Sigmoid colon (tissue), 7 donors: ENCODE data around the gene PDGFA. TPM values are rescaled to one million over a fixed set of nuclear protein-coding genes. Genes with fewer than 3 reads are reported as not detected.

Experiments
- DNase-seq: peaks from one replicate; pipeline ENCODE4 v3.0.0-alpha.2; 2019
- H3K27ac ChIP-seq, 4 donors: fragments of 200-600 bp; sonication (generic); one replicate each; pipeline ENCODE4 v1.5.1; 2016 to 2019; ENCODE audit warnings: mild to moderate bottlenecking in 1 of 4
- H3K27me3 ChIP-seq, 3 donors: fragments of 200-600 bp; sonication (generic); one replicate each; pipeline ENCODE4 v1.5.1; 2019; ENCODE audit warnings: mild to moderate bottlenecking in 1 of 3
- H3K36me3 ChIP-seq, 4 donors: fragments of 200-600 bp; sonication (generic); one replicate each; pipeline ENCODE4 v1.5.1; 2016 to 2019
- H3K4me1 ChIP-seq, 4 donors: fragments of 200-600 bp; sonication (generic); one replicate each; pipeline ENCODE4 v1.5.1; 2017 to 2019
- H3K4me3 ChIP-seq, 4 donors: fragments of 200-600 bp; sonication (generic); one replicate each; pipeline ENCODE4 v1.5.1; 2017 to 2019; ENCODE audit warnings: mild to moderate bottlenecking in 2 of 4, moderate library complexity in 1 of 4
- H3K9me3 ChIP-seq, 4 donors: fragments of 200-600 bp in 3 of 4; sonication (generic) in 3 of 4; one replicate each; pipeline versions ENCODE4 v1.5.1 to v1.6.1; 2013 to 2019
- EP300 ChIP-seq, 4 donors: sonication (generic); formaldehyde crosslinking; IDR thresholded peaks; one replicate each; pipeline ENCODE4 v1.6.1; 2017; ENCODE audit warnings: antibody characterized with exemption in 4 of 4
- POLR2A ChIP-seq, 2 donors: fragments of 450-650 bp; IDR thresholded peaks; one replicate each; pipeline ENCODE4 v1.6.1; 2016; ENCODE audit warnings: antibody characterized with exemption in 2 of 2, mild to moderate bottlenecking in 2 of 2, moderate library complexity in 2 of 2
- POLR2AphosphoS5 ChIP-seq, 4 donors: sonication (generic); formaldehyde crosslinking; IDR thresholded peaks; one replicate each; pipeline ENCODE4 v1.6.1; 2017; ENCODE audit warnings: antibody characterized with exemption in 4 of 4
- WGBS, 2 donors: extraction: QIAGEN DNeasy Blood & Tissue Kit; methylation state at CpG; one replicate each; pipeline ENCODE4 v1.1.7; 2013; 5-methylcytosine and 5-hydroxymethylcytosine counted together
- intact Hi-C: fragments of 100-400 bp; cut with DNase I; formaldehyde crosslinking; loops from one replicate; pipeline ENCODE4 v1.15.1; 2023
- polyA plus RNA-seq, 3 donors: library from polyadenylated mRNA; stranded (reverse); fragments of 200-250 nt; gene quantifications; one replicate each; pipeline ENCODE4 v1.2.3, GENCODE V29; 2013
- total RNA-seq, 4 donors: library from RNA; depleted of rRNA; stranded (reverse); fragments of >200 nt; gene quantifications; one replicate each; pipeline ENCODE4 v1.1.0, GENCODE V29; 2016
- TF ChIP-seq, protein P1 (sequence below), 4 experiments: fragments of 450-650 bp in 3 of 4; fragments of 200-600 bp in 1 of 4; IDR thresholded peaks; one replicate each; pipeline ENCODE4 v1.5.1; 2016 to 2019; ENCODE audit warnings: antibody characterized with exemption in 4 of 4, mild to moderate bottlenecking in 3 of 4, moderate library complexity in 2 of 4
- donor health status: healthy with polysubstance abuse.
- donor health status: Bipolar disorder and iron deficiency.
- donor health status: healthy.

The PDGFA gene
- total and polyA plus RNA-seq, 7 donors: 19.7 to 38.5 (median 33.9) TPM

DNA sequence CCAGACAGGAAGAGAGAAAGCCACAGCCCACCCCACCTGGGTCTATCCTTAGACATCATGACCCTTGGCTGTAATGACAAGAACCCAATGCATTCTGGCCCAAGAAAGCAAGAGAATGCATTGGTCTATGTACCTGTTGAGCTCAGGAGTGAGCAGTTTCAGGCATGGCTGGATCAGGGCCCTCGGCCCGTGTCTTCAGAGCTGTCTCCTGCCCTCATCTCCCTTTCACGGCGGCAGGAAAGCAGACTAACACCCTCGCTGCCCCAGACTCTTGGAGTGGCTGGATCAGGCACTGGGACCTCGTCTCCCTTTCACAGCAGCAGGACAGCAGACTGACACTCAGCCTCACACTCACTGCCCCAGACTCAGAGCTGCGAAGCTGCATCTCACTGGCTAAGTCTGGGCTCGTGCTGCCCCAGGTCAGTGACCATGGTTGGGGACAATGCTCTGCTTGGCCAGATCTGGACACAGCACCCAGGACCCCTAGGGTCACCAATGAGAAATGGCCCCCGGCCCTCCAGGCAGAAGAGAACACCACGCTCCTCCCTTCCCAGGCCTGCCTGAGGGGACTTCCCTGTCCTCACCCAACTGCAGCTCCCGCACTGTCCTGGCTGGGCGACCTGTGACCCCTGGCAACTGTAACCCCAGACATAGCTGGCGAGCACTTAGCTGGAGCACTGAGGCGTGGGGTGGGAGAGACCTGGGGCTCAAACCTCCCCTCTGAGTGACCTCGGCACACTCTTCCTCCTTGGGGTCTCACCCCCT, 12.9 kb upstream of the PDGFA start:
- H3K9me3 ChIP-seq: no peaks in the 10 kb centered on the region
- peaks cover 0 to 7% (median 0%) of the 10 kb centered on the region in 3 donors for H3K27me3 ChIP-seq
- intact Hi-C loops: no loop called here
- no peaks in the 10 kb centered on the region for H3K36me3 ChIP-seq
- no peak overlapping the region for H3K27ac ChIP-seq
- H3K4me1 ChIP-seq: peaks cover 0 to under 1% (median 0%) of the 10 kb centered on the region in 4 donors
- DNase-seq: no peak
- TF ChIP-seq POLR2A (IDR thresholded peaks at IDR 0.05): no peak
- TF ChIP-seq, protein P1, sequence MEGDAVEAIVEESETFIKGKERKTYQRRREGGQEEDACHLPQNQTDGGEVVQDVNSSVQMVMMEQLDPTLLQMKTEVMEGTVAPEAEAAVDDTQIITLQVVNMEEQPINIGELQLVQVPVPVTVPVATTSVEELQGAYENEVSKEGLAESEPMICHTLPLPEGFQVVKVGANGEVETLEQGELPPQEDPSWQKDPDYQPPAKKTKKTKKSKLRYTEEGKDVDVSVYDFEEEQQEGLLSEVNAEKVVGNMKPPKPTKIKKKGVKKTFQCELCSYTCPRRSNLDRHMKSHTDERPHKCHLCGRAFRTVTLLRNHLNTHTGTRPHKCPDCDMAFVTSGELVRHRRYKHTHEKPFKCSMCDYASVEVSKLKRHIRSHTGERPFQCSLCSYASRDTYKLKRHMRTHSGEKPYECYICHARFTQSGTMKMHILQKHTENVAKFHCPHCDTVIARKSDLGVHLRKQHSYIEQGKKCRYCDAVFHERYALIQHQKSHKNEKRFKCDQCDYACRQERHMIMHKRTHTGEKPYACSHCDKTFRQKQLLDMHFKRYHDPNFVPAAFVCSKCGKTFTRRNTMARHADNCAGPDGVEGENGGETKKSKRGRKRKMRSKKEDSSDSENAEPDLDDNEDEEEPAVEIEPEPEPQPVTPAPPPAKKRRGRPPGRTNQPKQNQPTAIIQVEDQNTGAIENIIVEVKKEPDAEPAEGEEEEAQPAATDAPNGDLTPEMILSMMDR (IDR thresholded peaks at IDR 0.05): no peak
- TF ChIP-seq EP300 (IDR thresholded peaks at IDR 0.05): no peak
- TF ChIP-seq POLR2AphosphoS5 (IDR thresholded peaks at IDR 0.05): no peak
- 84 to 86% methylated on average over 15 of the region's 15 CpGs for WGBS, 2 donors
- no peak overlapping the region for H3K4me3 ChIP-seq

DNA sequence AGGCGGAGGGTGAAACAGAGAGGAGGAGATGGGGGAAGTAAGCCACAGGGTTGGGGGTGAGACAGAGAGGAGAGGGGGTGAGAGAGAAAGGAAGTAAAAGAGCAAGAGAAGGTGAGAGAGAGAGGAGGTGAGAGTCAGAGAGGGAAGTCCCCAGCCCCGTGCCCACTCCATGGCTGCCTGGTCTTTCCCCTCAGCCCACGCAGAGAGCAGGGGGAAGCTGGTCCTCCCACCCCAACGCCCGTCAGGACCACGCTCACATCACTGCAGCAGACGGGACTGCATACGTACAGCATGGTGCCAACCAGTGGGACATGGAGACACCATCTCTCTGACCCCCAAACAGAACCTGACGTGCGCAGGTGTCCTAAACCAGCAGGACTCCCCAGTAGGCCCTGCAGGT, 12.1 kb upstream of the PDGFA start:
- H3K36me3 ChIP-seq: no peaks in the 10 kb centered on the region
- H3K4me1 ChIP-seq: no peaks in the 10 kb centered on the region
- 64 to 91% methylated on average over 10 of the region's 10 CpGs for WGBS, 2 donors
- H3K4me3 ChIP-seq: no peak overlapping the region
- intact Hi-C loops: no loop called here
- no peak for DNase-seq
- no peak overlapping the region for H3K27ac ChIP-seq
- H3K27me3 ChIP-seq: peaks cover 0 to 7% (median 0%) of the 10 kb centered on the region in 3 donors
- H3K9me3 ChIP-seq: no peaks in the 10 kb centered on the region
- TF ChIP-seq POLR2AphosphoS5 (IDR thresholded peaks at IDR 0.05): no peak
- TF ChIP-seq, protein P1 (IDR thresholded peaks at IDR 0.05): no peak
- TF ChIP-seq EP300 (IDR thresholded peaks at IDR 0.05): no peak
- TF ChIP-seq POLR2A (IDR thresholded peaks at IDR 0.05): no peak

DNA sequence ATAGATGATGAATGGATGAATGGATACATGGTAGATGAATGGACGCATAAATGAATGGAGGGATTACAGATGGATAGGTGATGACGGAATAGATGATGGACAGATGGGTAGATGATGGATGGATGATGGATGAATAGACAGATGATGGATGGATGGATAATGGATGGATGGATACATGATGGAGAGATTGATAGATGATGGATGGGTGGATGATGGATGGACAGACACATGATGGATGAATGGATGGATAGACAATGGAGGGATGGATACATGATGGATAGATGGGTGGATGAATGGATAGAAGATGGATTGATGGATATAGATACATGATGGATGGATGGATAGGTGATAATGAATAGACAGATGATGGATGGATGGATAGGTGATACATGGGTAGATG, 8.8 kb upstream of the PDGFA start:
- TF ChIP-seq, protein P1 (IDR thresholded peaks at IDR 0.05): no peak
- TF ChIP-seq POLR2AphosphoS5 (IDR thresholded peaks at IDR 0.05) (no peak), EP300 (IDR thresholded peaks at IDR 0.05) (no peak), POLR2A (IDR thresholded peaks at IDR 0.05) (no peak)
- Histone ChIP-seq H3K4me1 (no peaks in the 10 kb centered on the region), H3K36me3 (no peaks in the 10 kb centered on the region), H3K9me3 (no peaks in the 10 kb centered on the region), H3K27me3 (peaks cover 0 to 7% (median 0%) of the 10 kb centered on the region in 3 donors), H3K27ac (no peak overlapping the region), H3K4me3 (no peak overlapping the region)
- 96% methylated on average over 2 of the region's 2 CpGs for WGBS, 2 donors
- no peak for DNase-seq
- intact Hi-C loops: no loop called here

DNA sequence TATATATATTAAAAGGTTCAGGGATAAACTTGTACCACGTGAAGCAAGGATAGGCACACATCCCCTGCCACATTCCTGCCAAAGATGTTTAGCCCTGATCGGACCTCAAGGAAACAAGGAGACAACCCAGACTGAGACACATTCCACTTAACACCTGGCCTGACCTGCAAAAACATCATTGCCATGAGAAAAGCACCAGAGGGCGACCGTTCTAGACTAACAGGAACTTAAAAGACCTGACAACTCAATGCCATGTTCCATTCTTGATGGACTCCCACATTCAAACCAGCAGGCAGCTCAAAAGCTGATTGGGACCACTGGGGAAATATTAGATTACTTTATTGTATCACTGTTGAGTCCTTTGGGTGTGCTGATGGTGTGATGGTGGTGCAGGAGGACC, 8.1 kb upstream of the PDGFA start:
- H3K4me3 ChIP-seq: no peak overlapping the region
- peaks cover 0 to 3% (median 2%) of the 10 kb centered on the region in 4 donors for H3K4me1 ChIP-seq
- no peak for DNase-seq
- peaks cover 0 to 9% (median 2%) of the 10 kb centered on the region in 3 donors for H3K27me3 ChIP-seq
- WGBS, 2 donors: 77 to 89% methylated on average over 4 of the region's 4 CpGs
- H3K36me3 ChIP-seq: no peaks in the 10 kb centered on the region
- no peak overlapping the region for H3K27ac ChIP-seq
- TF ChIP-seq, protein P1 (IDR thresholded peaks at IDR 0.05): no peak
- no peak for TF ChIP-seq POLR2A (IDR thresholded peaks at IDR 0.05)
- TF ChIP-seq POLR2AphosphoS5 (IDR thresholded peaks at IDR 0.05): no peak
- no peak for TF ChIP-seq EP300 (IDR thresholded peaks at IDR 0.05)
- H3K9me3 ChIP-seq: no peaks in the 10 kb centered on the region
- intact Hi-C loops: no loop called here
